IMR-90 (cell line): Measurements from ENCODE around the gene TTC3. TPM values are rescaled to one million over a fixed set of nuclear protein-coding genes. Genes with fewer than 3 reads are reported as not detected.

Experiments
- ATAC-seq: fragments of 200-7000 bp; cut with Tn5 transposase; 2 replicates; pipeline ENCODE4 v1.9.1; 2020; ENCODE audit warnings: low read depth, mild to moderate bottlenecking, moderate library complexity
- BruUV-seq: library from RNA; stranded (reverse); fragments of 400-500 nt; replicated peaks from 2 replicates; lab custom pipeline; 2021; lab: Mats Ljungman, UMichigan
- CTCF ChIA-PET: fragments of 300-600 bp; formaldehyde crosslinking; extraction: SDS; loops from one replicate; lab custom pipeline; 2021; ENCODE audit warnings: antibody characterized with exemption; lab: Yijun Ruan, JAX
- POLR2A ChIA-PET: fragments of 300-600 bp; sonication (Branson Sonifier 250); formaldehyde crosslinking; loops from one replicate; lab custom pipeline; 2022; ENCODE audit warnings: antibody characterized with exemption; ENCODE audit not compliant: unreplicated experiment; lab: Charles Lee
- DNase-seq: peaks from one replicate; pipeline ENCODE4 v3.0.0; 2013
- H2AFZ ChIP-seq: replicated peaks from 2 replicates; pipeline ENCODE3; 2013; ENCODE audit warnings: low read length, mild to moderate bottlenecking; ENCODE audit not compliant: poor library complexity
- H2AK5ac ChIP-seq: 2 replicates; pipeline ENCODE4 v1.6.1; 2013; ENCODE audit warnings: low read depth, low read length, inconsistent platforms
- H2AK9ac ChIP-seq: replicated peaks from 2 replicates; pipeline ENCODE3; 2013; ENCODE audit warnings: mild to moderate bottlenecking, low read depth, low read length, moderate library complexity; ENCODE audit not compliant: poor library complexity
- H2BK120ac ChIP-seq: 2 replicates; pipeline ENCODE4 v1.6.1; 2013; ENCODE audit warnings: low read depth, low read length, inconsistent platforms
- H2BK15ac ChIP-seq: 3 replicates; pipeline ENCODE4 v1.6.1; 2013; ENCODE audit warnings: low read depth, low read length, inconsistent platforms
- H2BK20ac ChIP-seq: 2 replicates; pipeline ENCODE4 v1.6.1; 2013; ENCODE audit warnings: low read depth, mild to moderate bottlenecking, inconsistent platforms, low read length, moderate library complexity
- H2BK5ac ChIP-seq: 2 replicates; pipeline ENCODE4 v1.6.1; 2013; ENCODE audit warnings: mild to moderate bottlenecking, low read depth, low read length, inconsistent platforms; ENCODE audit not compliant: poor library complexity, severe bottlenecking
- H3K14ac ChIP-seq: replicated peaks from 2 replicates; pipeline ENCODE4 v1.6.1; 2013; ENCODE audit warnings: low read depth, low read length, inconsistent platforms
- H3K18ac ChIP-seq: 2 replicates; pipeline ENCODE4 v1.6.1; 2013; ENCODE audit warnings: low read depth, low read length, control low read depth
- H3K23ac ChIP-seq: 2 replicates; pipeline ENCODE4 v1.6.1; 2013; ENCODE audit warnings: low read depth, low read length, inconsistent platforms
- H3K27ac ChIP-seq: 2 replicates; pipeline ENCODE4 v1.5.1; 2013; ENCODE audit warnings: mild to moderate bottlenecking, control low read depth, low read length; ENCODE audit not compliant: insufficient read depth
- H3K27me3 ChIP-seq: 2 replicates; pipeline ENCODE4 v1.6.1; 2013; ENCODE audit warnings: low read length; ENCODE audit not compliant: control insufficient read depth, insufficient read depth
- H3K36me3 ChIP-seq: 2 replicates; pipeline ENCODE4 v1.6.1; 2013; ENCODE audit warnings: low read length, mixed read lengths; ENCODE audit not compliant: control insufficient read depth, insufficient read depth
- H3K4ac ChIP-seq: 2 replicates; pipeline ENCODE4 v1.6.1; 2013; ENCODE audit warnings: low read depth, low read length, inconsistent platforms
- H3K4me1 ChIP-seq: 2 replicates; pipeline ENCODE4 v1.6.1; 2013; ENCODE audit warnings: low read length, mixed read lengths; ENCODE audit not compliant: control insufficient read depth, insufficient read depth
- H3K4me2 ChIP-seq: 2 replicates; pipeline ENCODE4 v1.6.1; 2013; ENCODE audit warnings: low read depth, mild to moderate bottlenecking, control low read depth, low read length, moderate library complexity
- H3K4me3 ChIP-seq: 2 replicates; pipeline ENCODE4 v1.5.1; 2013; ENCODE audit warnings: low read depth, mild to moderate bottlenecking, control low read depth, low read length, moderate library complexity; ENCODE audit not compliant: insufficient read depth
- H3K56ac ChIP-seq: 2 replicates; pipeline ENCODE4 v1.6.1; 2013; ENCODE audit warnings: low read length, inconsistent platforms; ENCODE audit not compliant: insufficient read depth; ENCODE audit errors: extremely low read depth
- H3K79me1 ChIP-seq, 2 experiments: 2 replicates each; pipeline ENCODE4 v1.6.1; 2013; ENCODE audit warnings: low read length in 2 of 2, inconsistent platforms in 1 of 2, low read depth in 1 of 2
- H3K9ac ChIP-seq: 2 replicates; pipeline ENCODE4 v1.6.1; 2013; ENCODE audit warnings: low read depth, low read length, control low read depth
- H3K9me1 ChIP-seq: 2 replicates; pipeline ENCODE4 v1.6.1; 2013; ENCODE audit warnings: low read length, inconsistent platforms; ENCODE audit not compliant: insufficient read depth
- H3K9me3 ChIP-seq: 2 replicates; pipeline ENCODE4 v1.6.1; 2013; ENCODE audit warnings: low read length; ENCODE audit not compliant: control insufficient read depth, insufficient read depth
- H4K20me1 ChIP-seq: 2 replicates; pipeline ENCODE4 v1.6.1; 2013; ENCODE audit warnings: low read length, inconsistent platforms; ENCODE audit not compliant: insufficient read depth
- H4K5ac ChIP-seq: 2 replicates; pipeline ENCODE4 v1.6.1; 2013; ENCODE audit warnings: mild to moderate bottlenecking, low read depth, low read length, control low read depth
- H4K8ac ChIP-seq, 2 experiments: 2 replicates each; pipeline ENCODE4 v1.6.1; 2013; ENCODE audit warnings: low read depth in 2 of 2, low read length in 2 of 2, control low read depth in 1 of 2, inconsistent platforms in 1 of 2
- H4K91ac ChIP-seq: 2 replicates; pipeline ENCODE4 v1.6.1; 2013; ENCODE audit warnings: low read depth, low read length, inconsistent platforms; ENCODE audit not compliant: insufficient read depth
- BHLHE40 ChIP-seq: fragments of 150-350 bp; IDR thresholded peaks from 2 replicates; pipeline ENCODE4 v1.6.1; 2016; ENCODE audit warnings: mild to moderate bottlenecking, low read depth, low read length
- FOS ChIP-seq: fragments of 150-350 bp; IDR thresholded peaks from 2 replicates; pipeline ENCODE4 v1.6.1; 2016; ENCODE audit warnings: low read depth, low read length
- MAFK ChIP-seq: IDR thresholded peaks from 2 replicates; pipeline ENCODE4 v1.6.1; 2012; ENCODE audit warnings: low read depth, low read length, improper control_type of control experiment
- RAD21 ChIP-seq: IDR thresholded peaks from 2 replicates; pipeline ENCODE4 v1.6.1; 2012; ENCODE audit warnings: low read length, improper control_type of control experiment
- WGBS, 2 experiments: methylation state at CpG; one replicate each; pipeline versions ENCODE4 v1.1.5 to v1.1.7; 2013; ENCODE audit warnings: missing lambda C conversion rate in 2 of 2; ENCODE audit not compliant: insufficient read length in 1 of 2; ENCODE audit errors: extremely low coverage in 2 of 2; 5-methylcytosine and 5-hydroxymethylcytosine counted together
- dilution Hi-C: fragments of 300-500 bp; cut with HindIII; formaldehyde crosslinking; loops from one replicate; pipeline ENCODE4 v1.14.3; 2018; ENCODE audit warnings: low sequenced_read_pairs; ENCODE audit not compliant: unreplicated experiment
- in situ Hi-C: fragments of 300-500 bp; cut with MboI; formaldehyde crosslinking; loops from 3 replicates; pipeline ENCODE4 v1.14.3; 2019; ENCODE audit warnings: low sequenced_read_pairs, inconsistent platforms, mixed read lengths
- intact Hi-C: fragments of 100-400 bp; cut with micrococcal nuclease; formaldehyde crosslinking; loops from 2 replicates; pipeline ENCODE4 v1.10.0; 2022
- polyA plus RNA-seq, 3 experiments: library from polyadenylated mRNA; depleted of rRNA; stranded (reverse); fragments of >200 nt; gene quantifications; 2 replicates each; pipeline ENCODE4 v1.2.3, GENCODE V29; 2012; ENCODE audit warnings: low replicate concordance in 1 of 3
- total RNA-seq: library from RNA; depleted of rRNA; stranded (reverse); fragments of >200 nt; gene quantifications from 2 replicates; pipeline ENCODE4 v1.2.3, GENCODE V29; 2012
- TF ChIP-seq, protein P1 (sequence below): fragments of 150-350 bp; IDR thresholded peaks from 2 replicates; pipeline ENCODE4 v1.6.1; 2016; ENCODE audit warnings: low read depth, mild to moderate bottlenecking, low read length, moderate library complexity, borderline replicate concordance
- TF ChIP-seq, protein P2 (sequence below): fragments of 150-350 bp; IDR thresholded peaks from 2 replicates; pipeline ENCODE4 v1.6.1; 2017; ENCODE audit warnings: mild to moderate bottlenecking, antibody characterized with exemption, low read length, low read depth

TTC3 gene
- total and polyA plus RNA-seq, 2 of the 4 experiments (the other 2 are of a cell fraction), result 96.7 to 293 TPM

DNA sequence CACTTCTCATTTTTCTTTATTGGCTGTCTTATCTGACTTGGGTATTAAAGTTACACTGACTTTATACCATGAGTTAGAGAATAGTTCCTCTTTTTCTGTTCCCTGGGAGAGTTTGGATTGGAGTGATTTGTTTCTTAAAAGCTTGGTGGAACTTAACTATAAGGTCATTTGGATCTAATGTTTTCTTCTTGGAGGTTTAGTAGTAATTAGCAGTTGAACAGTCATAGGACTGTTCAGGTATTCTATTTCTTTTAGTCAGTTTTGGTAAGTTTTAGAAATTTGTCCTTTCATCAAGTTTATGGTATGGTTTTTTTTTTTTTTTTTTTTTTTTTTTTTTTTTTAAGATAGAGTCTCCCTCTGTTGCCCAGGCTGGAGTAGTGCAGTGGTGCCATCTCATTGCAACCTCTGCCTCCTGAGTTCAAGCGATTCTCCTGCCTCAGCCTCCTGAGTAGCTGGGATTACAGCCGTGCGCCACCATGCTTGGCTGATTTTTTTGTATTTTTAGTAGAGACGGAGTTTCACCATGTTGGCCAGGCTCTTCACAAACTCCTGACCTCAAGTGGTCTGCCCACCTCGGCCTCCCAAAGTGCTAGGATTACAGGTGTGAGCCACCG is 6.3 kb downstream of the TTC3 start:
- CTCF ChIA-PET, result no interaction called here
- intact Hi-C loops, result no loop called here

More for the DNA sequence above, 6.3 kb downstream of the TTC3 start:
- no peak overlapping the region for H3K4ac ChIP-seq
- H4K5ac ChIP-seq, result no peak overlapping the region
- no peak overlapping the region for H3K14ac ChIP-seq
- no peak for DNase-seq
- no TSS peak for BruUV-seq
- no peak overlapping the region for H2BK120ac ChIP-seq
- no peak overlapping the region for H3K4me2 ChIP-seq
- H3K79me1 ChIP-seq, result peaks cover 8 to 45% of the 10 kb centered on the region in 2 experiments
- dilution Hi-C loops (no loop called here), in situ Hi-C loops (no loop called here)
- no peak overlapping the region for H2AFZ ChIP-seq
- H3K9ac ChIP-seq, result no peak overlapping the region
- POLR2A ChIA-PET, result no interaction called here
- H3K36me3 ChIP-seq, result no peaks in the 10 kb centered on the region
- no CpG with 5 or more reads among the region's 6 CpGs for WGBS, 2 experiments
- H3K18ac ChIP-seq, result no peak overlapping the region
- H4K91ac ChIP-seq, result no peak overlapping the region
- H3K27me3 ChIP-seq, result no peaks in the 10 kb centered on the region
- TF ChIP-seq, protein P1, sequence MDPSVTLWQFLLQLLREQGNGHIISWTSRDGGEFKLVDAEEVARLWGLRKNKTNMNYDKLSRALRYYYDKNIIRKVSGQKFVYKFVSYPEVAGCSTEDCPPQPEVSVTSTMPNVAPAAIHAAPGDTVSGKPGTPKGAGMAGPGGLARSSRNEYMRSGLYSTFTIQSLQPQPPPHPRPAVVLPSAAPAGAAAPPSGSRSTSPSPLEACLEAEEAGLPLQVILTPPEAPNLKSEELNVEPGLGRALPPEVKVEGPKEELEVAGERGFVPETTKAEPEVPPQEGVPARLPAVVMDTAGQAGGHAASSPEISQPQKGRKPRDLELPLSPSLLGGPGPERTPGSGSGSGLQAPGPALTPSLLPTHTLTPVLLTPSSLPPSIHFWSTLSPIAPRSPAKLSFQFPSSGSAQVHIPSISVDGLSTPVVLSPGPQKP, result no peak
- no peak for TF ChIP-seq BHLHE40
- TF ChIP-seq, protein P2, sequence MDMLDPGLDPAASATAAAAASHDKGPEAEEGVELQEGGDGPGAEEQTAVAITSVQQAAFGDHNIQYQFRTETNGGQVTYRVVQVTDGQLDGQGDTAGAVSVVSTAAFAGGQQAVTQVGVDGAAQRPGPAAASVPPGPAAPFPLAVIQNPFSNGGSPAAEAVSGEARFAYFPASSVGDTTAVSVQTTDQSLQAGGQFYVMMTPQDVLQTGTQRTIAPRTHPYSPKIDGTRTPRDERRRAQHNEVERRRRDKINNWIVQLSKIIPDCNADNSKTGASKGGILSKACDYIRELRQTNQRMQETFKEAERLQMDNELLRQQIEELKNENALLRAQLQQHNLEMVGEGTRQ, result no peak
- no peak for TF ChIP-seq MAFK
- TF ChIP-seq RAD21, result no peak
- TF ChIP-seq FOS, result no peak
- H4K20me1 ChIP-seq, result peaks cover 81% of the 10 kb centered on the region
- H3K9me1 ChIP-seq, result peaks cover 9% of the 10 kb centered on the region
- H2AK9ac ChIP-seq, result no peak overlapping the region
- H3K56ac ChIP-seq, result no peak overlapping the region
- H2BK15ac ChIP-seq, result no peak overlapping the region
- H2BK5ac ChIP-seq, result no peak overlapping the region
- H3K23ac ChIP-seq, result no peak overlapping the region
- H4K8ac ChIP-seq, result no peak overlapping the region
- H3K4me3 ChIP-seq, result no peak overlapping the region
- no peak overlapping the region for H3K27ac ChIP-seq
- ATAC-seq, result no peak
- H3K9me3 ChIP-seq, result no peaks in the 10 kb centered on the region
- peaks cover 4% of the 10 kb centered on the region; the same call in 1 of the 2 replicates for H3K4me1 ChIP-seq
- H2BK20ac ChIP-seq, result no peak overlapping the region
- H2AK5ac ChIP-seq, result no peak overlapping the region
